ENCODE data around the gene WNT10A. TPM values are rescaled to one million over a fixed set of nuclear protein-coding genes. Genes with fewer than 3 reads are reported as not detected.
"Not testable (repeated sequence)": the region's sequence is repeated elsewhere in the genome, so short reads cannot be mapped to it uniquely, and the experiment has no call there.

WNT10A gene
- total RNA-seq, 1 donor from 2014 or later, result 2.4 TPM

- peaks cover 4% of the 10 kb centered on the region for H3K27me3 ChIP-seq (ENCODE audit: control insufficient read depth, insufficient read depth, low read length)
- DNase-seq (ENCODE audit: low read depth), result no peak
- H3K36me3 ChIP-seq (ENCODE audit: control insufficient read depth, insufficient read depth, low read length), result no peaks in the 10 kb centered on the region
- TF ChIP-seq CTCF (IDR thresholded peaks at IDR 0.05; ENCODE audit: insufficient read depth, low read length, severe bottlenecking), result no peak
- H3K4me3 ChIP-seq (ENCODE audit: low read depth, low read length), result no peak overlapping the region
- no peak for FAIRE-seq
Observed at GRCh38 chr2:218834685-218835084, 46.0 kb upstream of the WNT10A start.

- no peaks in the 10 kb centered on the region for H3K36me3 ChIP-seq (ENCODE audit: control insufficient read depth, insufficient read depth, low read length)
- no peak for DNase-seq (ENCODE audit: low read depth)
- no peak for TF ChIP-seq CTCF (IDR thresholded peaks at IDR 0.05; ENCODE audit: insufficient read depth, low read length, severe bottlenecking)
- FAIRE-seq, result no peak
- H3K27me3 ChIP-seq (ENCODE audit: control insufficient read depth, insufficient read depth, low read length), result peaks cover 4% of the 10 kb centered on the region
- no peak overlapping the region for H3K4me3 ChIP-seq (ENCODE audit: low read depth, low read length)
Observed at GRCh38 chr2:218837495-218837894, 43.2 kb upstream of the WNT10A start.

GRCh38 chr2:218839430-218839829 lies 41.2 kb upstream of the WNT10A start:
- H3K4me3 ChIP-seq (ENCODE audit: low read depth, low read length), result no peak overlapping the region
- no peak for TF ChIP-seq CTCF (IDR thresholded peaks at IDR 0.05; ENCODE audit: insufficient read depth, low read length, severe bottlenecking)
- H3K36me3 ChIP-seq (ENCODE audit: control insufficient read depth, insufficient read depth, low read length), result no peaks in the 10 kb centered on the region
- peak; percentile 73 for DNase-seq (ENCODE audit: low read depth)
- H3K27me3 ChIP-seq (ENCODE audit: control insufficient read depth, insufficient read depth, low read length), result peaks cover 4% of the 10 kb centered on the region
- FAIRE-seq, result peak; percentile 93

GRCh38 chr2:218839888-218840287 lies 40.8 kb upstream of the WNT10A start:
- peaks cover 1% of the 10 kb centered on the region for H3K27me3 ChIP-seq (ENCODE audit: control insufficient read depth, insufficient read depth, low read length)
- no peaks in the 10 kb centered on the region for H3K36me3 ChIP-seq (ENCODE audit: control insufficient read depth, insufficient read depth, low read length)
- DNase-seq (ENCODE audit: low read depth) (no peak), FAIRE-seq (no peak)
- TF ChIP-seq CTCF (IDR thresholded peaks at IDR 0.05; ENCODE audit: insufficient read depth, low read length, severe bottlenecking), result no peak
- H3K4me3 ChIP-seq (ENCODE audit: low read depth, low read length), result no peak overlapping the region

- not testable (repeated sequence) for FAIRE-seq
Observed at GRCh38 chr2:218844334-218844733, 36.3 kb upstream of the WNT10A start.

GRCh38 chr2:218846963-218847362 lies 33.7 kb upstream of the WNT10A start:
- H3K36me3 ChIP-seq (ENCODE audit: control insufficient read depth, insufficient read depth, low read length); DNase-seq (ENCODE audit: low read depth); FAIRE-seq; H3K4me3 ChIP-seq (ENCODE audit: low read depth, low read length); H3K27me3 ChIP-seq (ENCODE audit: control insufficient read depth, insufficient read depth, low read length): not testable (repeated sequence)

More at GRCh38 chr2:218844334-218844733, 36.3 kb upstream of the WNT10A start:
- H3K36me3 ChIP-seq (ENCODE audit: control insufficient read depth, insufficient read depth, low read length); DNase-seq (ENCODE audit: low read depth); H3K27me3 ChIP-seq (ENCODE audit: control insufficient read depth, insufficient read depth, low read length); H3K4me3 ChIP-seq (ENCODE audit: low read depth, low read length): not testable (repeated sequence)

- FAIRE-seq (no peak), DNase-seq (ENCODE audit: low read depth) (peak; percentile 35)
- H3K27me3 ChIP-seq (ENCODE audit: control insufficient read depth, insufficient read depth, low read length), result peaks cover 3% of the 10 kb centered on the region
- no peaks in the 10 kb centered on the region for H3K36me3 ChIP-seq (ENCODE audit: control insufficient read depth, insufficient read depth, low read length)
- H3K4me3 ChIP-seq (ENCODE audit: low read depth, low read length), result no peak overlapping the region
- TF ChIP-seq CTCF (IDR thresholded peaks at IDR 0.05; ENCODE audit: insufficient read depth, low read length, severe bottlenecking), result no peak
Observed at GRCh38 chr2:218849721-218850120, 30.9 kb upstream of the WNT10A start.
